Measurements from ENCODE around the gene SLC25A18.

- no peak for TF ChIP-seq POLR2AphosphoS5 (IDR thresholded peaks at IDR 0.05; ENCODE audit: low read depth, low read length)
- no peak for TF ChIP-seq POLR2A (IDR thresholded peaks at IDR 0.05; ENCODE audit: low read depth, low read length)
- no peak for TF ChIP-seq TAF1 (IDR thresholded peaks at IDR 0.05; ENCODE audit: borderline replicate concordance, low read depth, low read length)
These were observed 40.4 kb downstream of the SLC25A18 start for GRCh38 chr22:17603668-17604067.

All from GM12892 (cell line).